DOHH2 (cell line): Measurements from ENCODE around the gene TEC.

Experiments
- H3F3A ChIP-seq: fragments of 200-600 bp; sonication (generic), shearing (Covaris generic); 2 replicates; pipeline ENCODE4 v1.6.0; 2016; ENCODE audit warnings: antibody characterized with exemption, mild to moderate bottlenecking; ENCODE audit not compliant: control insufficient read depth, insufficient read depth
- H3K27ac ChIP-seq: fragments of 200-600 bp; sonication (generic); 2 replicates; pipeline ENCODE4 v1.5.1; 2014; ENCODE audit warnings: low read depth, mild to moderate bottlenecking, low read length, moderate library complexity
- H3K27me3 ChIP-seq: fragments of 200-600 bp; sonication (generic); 2 replicates; pipeline ENCODE4 v1.6.1; 2014; ENCODE audit warnings: mild to moderate bottlenecking, low read length, mixed read lengths; ENCODE audit not compliant: control insufficient read depth
- H3K36me3 ChIP-seq: fragments of 200-600 bp; sonication (generic); 2 replicates; pipeline ENCODE4 v1.6.1; 2014; ENCODE audit warnings: mild to moderate bottlenecking, low read length, moderate library complexity, mixed read lengths; ENCODE audit not compliant: control insufficient read depth
- H3K4me1 ChIP-seq: fragments of 200-600 bp; sonication (generic); 2 replicates; pipeline ENCODE4 v1.6.1; 2014; ENCODE audit warnings: mild to moderate bottlenecking, low read length, mixed read lengths; ENCODE audit not compliant: control insufficient read depth
- H3K4me2 ChIP-seq: fragments of 200-600 bp; sonication (generic); 2 replicates; pipeline ENCODE4 v1.6.0; 2014; ENCODE audit warnings: mild to moderate bottlenecking, low read length, moderate library complexity
- H3K4me3 ChIP-seq: fragments of 200-600 bp; sonication (generic); 2 replicates; pipeline ENCODE4 v1.5.1; 2014; ENCODE audit warnings: mild to moderate bottlenecking, low read length, mixed read lengths
- H3K79me2 ChIP-seq: fragments of 200-600 bp; sonication (generic); 2 replicates; pipeline ENCODE4 v1.6.1; 2014; ENCODE audit warnings: mild to moderate bottlenecking, low read length, mixed read lengths; ENCODE audit not compliant: control insufficient read depth
- H3K9me2 ChIP-seq: fragments of 200-600 bp; sonication (generic); replicated peaks from 2 replicates; pipeline ENCODE4 v1.6.1; 2014; ENCODE audit warnings: mild to moderate bottlenecking, low read length, mixed read lengths; ENCODE audit not compliant: control insufficient read depth
- H3K9me3 ChIP-seq: fragments of 200-600 bp; sonication (generic); 2 replicates; pipeline ENCODE4 v1.6.1; 2014; ENCODE audit warnings: antibody characterized with exemption, low read length, mixed read lengths; ENCODE audit not compliant: control insufficient read depth, insufficient read depth
- H4K20me1 ChIP-seq: fragments of 200-600 bp; sonication (generic); 2 replicates; pipeline ENCODE4 v1.6.0; 2014; ENCODE audit warnings: low read depth, mild to moderate bottlenecking, antibody characterized with exemption, low read length, moderate library complexity; ENCODE audit not compliant: control insufficient read depth, insufficient read depth
- EZH2phosphoT487 ChIP-seq: fragments of 200-600 bp; sonication (generic); IDR thresholded peaks from 2 replicates; pipeline ENCODE4 v1.6.1; 2017; ENCODE audit warnings: borderline replicate concordance, mild to moderate bottlenecking, antibody characterized with exemption, low read length, moderate library complexity, mixed read lengths
- TF ChIP-seq, protein P1 (sequence below): fragments of 200-600 bp; sonication (generic); IDR thresholded peaks from one replicate; pipeline ENCODE4 v1.5.1; 2014; ENCODE audit warnings: antibody characterized with exemption, mild to moderate bottlenecking, low read depth, low read length; ENCODE audit not compliant: poor library complexity, severe bottlenecking

The TEC gene

GRCh38 chr4:48184882-48185281, 84.8 kb downstream of the TEC start:
- Histone ChIP-seq H3K36me3 (peaks cover 15% of the 10 kb centered on the region), H3K4me2 (no peak overlapping the region), H3F3A (0 out of 2 replicates have a peak, but pooled peaks cover 2% of the 10 kb centered on the region), H3K4me1 (peaks cover 15% of the 10 kb centered on the region), H3K27ac (no peak overlapping the region), H3K9me2 (no peaks in the 10 kb centered on the region), H3K4me3 (no peak overlapping the region), H3K9me3 (no peaks in the 10 kb centered on the region), H4K20me1 (no peaks in the 10 kb centered on the region), H3K27me3 (no peaks in the 10 kb centered on the region), H3K79me2 (peaks cover 54% of the 10 kb centered on the region)
- TF ChIP-seq, protein P1, sequence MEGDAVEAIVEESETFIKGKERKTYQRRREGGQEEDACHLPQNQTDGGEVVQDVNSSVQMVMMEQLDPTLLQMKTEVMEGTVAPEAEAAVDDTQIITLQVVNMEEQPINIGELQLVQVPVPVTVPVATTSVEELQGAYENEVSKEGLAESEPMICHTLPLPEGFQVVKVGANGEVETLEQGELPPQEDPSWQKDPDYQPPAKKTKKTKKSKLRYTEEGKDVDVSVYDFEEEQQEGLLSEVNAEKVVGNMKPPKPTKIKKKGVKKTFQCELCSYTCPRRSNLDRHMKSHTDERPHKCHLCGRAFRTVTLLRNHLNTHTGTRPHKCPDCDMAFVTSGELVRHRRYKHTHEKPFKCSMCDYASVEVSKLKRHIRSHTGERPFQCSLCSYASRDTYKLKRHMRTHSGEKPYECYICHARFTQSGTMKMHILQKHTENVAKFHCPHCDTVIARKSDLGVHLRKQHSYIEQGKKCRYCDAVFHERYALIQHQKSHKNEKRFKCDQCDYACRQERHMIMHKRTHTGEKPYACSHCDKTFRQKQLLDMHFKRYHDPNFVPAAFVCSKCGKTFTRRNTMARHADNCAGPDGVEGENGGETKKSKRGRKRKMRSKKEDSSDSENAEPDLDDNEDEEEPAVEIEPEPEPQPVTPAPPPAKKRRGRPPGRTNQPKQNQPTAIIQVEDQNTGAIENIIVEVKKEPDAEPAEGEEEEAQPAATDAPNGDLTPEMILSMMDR, result no peak
- TF ChIP-seq EZH2phosphoT487, result no peak

DNA sequence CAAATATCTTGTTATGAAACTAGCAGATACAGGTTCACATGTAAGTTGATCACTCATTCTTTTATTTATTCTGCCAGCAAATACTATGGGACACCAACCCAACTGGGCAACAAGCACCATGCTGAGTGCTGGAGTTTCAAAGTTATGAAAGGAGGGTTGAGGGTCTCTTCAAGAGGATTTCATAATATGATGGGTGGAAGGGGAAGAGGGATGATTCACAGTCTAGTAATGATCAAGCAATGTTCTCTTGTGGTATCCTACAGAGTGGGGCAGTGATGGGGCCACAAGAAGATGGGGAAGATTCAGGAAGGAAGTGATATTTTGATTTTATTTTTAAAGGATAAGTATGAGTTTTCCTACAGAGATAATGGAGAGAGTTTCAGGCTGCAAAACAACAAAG, 89.4 kb downstream of the TEC start:
- Histone ChIP-seq H3K4me3 (no peak overlapping the region), H3K4me2 (no peak overlapping the region), H3K9me3 (peaks cover 18% of the 10 kb centered on the region; the same call in 1 of the 2 replicates), H3K36me3 (peaks cover 28% of the 10 kb centered on the region), H3K79me2 (peaks cover 58% of the 10 kb centered on the region), H3F3A (peaks cover 5% of the 10 kb centered on the region; the same call in 1 of the 2 replicates), H3K27ac (no peak overlapping the region), H3K4me1 (peaks cover 37% of the 10 kb centered on the region), H4K20me1 (no peaks in the 10 kb centered on the region), H3K9me2 (no peaks in the 10 kb centered on the region), H3K27me3 (no peaks in the 10 kb centered on the region)
- no peak for TF ChIP-seq EZH2phosphoT487
- TF ChIP-seq, protein P1, result no peak

GRCh38 chr4:48178931-48179330, 90.7 kb downstream of the TEC start:
- Histone ChIP-seq H3K4me3 (no peak overlapping the region), H3K4me2 (no peak overlapping the region), H3K9me2 (no peaks in the 10 kb centered on the region), H3K36me3 (peaks cover 41% of the 10 kb centered on the region), H3K27me3 (no peaks in the 10 kb centered on the region), H3K27ac (no peak overlapping the region), H3K4me1 (peaks cover 47% of the 10 kb centered on the region), H3F3A (peaks cover 3% of the 10 kb centered on the region; the same call in 1 of the 2 replicates), H3K79me2 (peaks cover 47% of the 10 kb centered on the region), H4K20me1 (no peaks in the 10 kb centered on the region), H3K9me3 (peaks cover 18% of the 10 kb centered on the region; the same call in 1 of the 2 replicates)
- TF ChIP-seq EZH2phosphoT487, result no peak
- TF ChIP-seq, protein P1, result no peak
